Measurements from ENCODE around the gene PLXDC1. TPM values are rescaled to one million over a fixed set of nuclear protein-coding genes. Genes with fewer than 3 reads are reported as not detected.

PLXDC1 gene
- total RNA-seq, 1 experiment from 2014 or later = 2.0 TPM

DNA sequence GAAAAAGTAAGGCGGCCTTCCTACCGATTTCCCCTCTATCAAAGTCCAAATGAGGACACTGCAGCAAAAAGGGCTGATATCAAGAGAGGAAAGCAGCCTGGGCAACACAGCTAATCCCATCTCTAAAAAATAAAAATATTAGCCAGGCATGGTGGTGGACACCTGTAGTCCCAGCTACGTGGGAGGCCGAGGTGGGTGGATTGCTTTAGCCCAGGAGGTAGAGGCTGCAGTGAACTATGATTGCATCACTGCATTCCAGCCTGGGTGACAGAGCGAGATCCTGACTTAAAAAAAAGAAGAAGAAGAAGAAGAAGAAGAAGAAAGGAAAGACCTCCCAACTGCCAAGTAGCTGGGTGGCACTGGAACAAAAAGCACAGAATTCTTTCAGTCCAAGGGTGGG lies 31.6 kb upstream of the PLXDC1 start:
- H3K56ac ChIP-seq (ENCODE audit: insufficient read length, low read depth, low read length) = no peak overlapping the region
- no peak overlapping the region for H2BK5ac ChIP-seq (ENCODE audit: insufficient read length, low read length)
- no peaks in the 10 kb centered on the region for H3K79me2 ChIP-seq (ENCODE audit: insufficient read depth, low read length)
- peaks cover 23 to 63% (median 36%) of the 10 kb centered on the region in 3 experiments; a peak in 6 of 7 replicates for H3K36me3 Mint-ChIP-seq (ENCODE audit: insufficient read depth in 1 of 3, low read depth in 3 of 3)
- no peak overlapping the region for H3K4ac ChIP-seq (ENCODE audit: low read depth, low read length)
- peaks cover 0 to 1% of the 10 kb centered on the region in 2 experiments; a peak in 1 of 4 replicates for H3K4me1 Mint-ChIP-seq
- no peak overlapping the region for H2AFZ ChIP-seq (ENCODE audit: low read length)
- H3K27me3 Mint-ChIP-seq (ENCODE audit: low read depth) = no peaks in the 10 kb centered on the region
- no peak overlapping the region for H3K23ac ChIP-seq (ENCODE audit: insufficient read length, low read depth, low read length)
- no peak overlapping the region for H4K8ac ChIP-seq (replicated peaks; ENCODE audit: insufficient read length, low read depth, low read length)
- TF ChIP-seq CTCF (conservative IDR thresholded peaks at IDR 0.05) = no peak
- DNase-seq = no peak
- no peak overlapping the region for H2BK120ac ChIP-seq (ENCODE audit: low read depth, low read length, poor library complexity, severe bottlenecking)
- no peaks in the 10 kb centered on the region for H3K27me3 ChIP-seq (ENCODE audit: insufficient read depth, low read length)
- H3K23me2 ChIP-seq (ENCODE audit: insufficient read length, low read depth, low read length, poor library complexity, severe bottlenecking) = no peaks in the 10 kb centered on the region
- no peak overlapping the region for H2BK12ac ChIP-seq (ENCODE audit: insufficient read length, low read depth, low read length)
- no peak overlapping the region for H4K5ac ChIP-seq (ENCODE audit: insufficient read length, low read depth, low read length)
- H3K4me1 ChIP-seq (ENCODE audit: insufficient read depth, low read length) = no peaks in the 10 kb centered on the region
- no peak overlapping the region for H3K4me2 ChIP-seq (ENCODE audit: insufficient read depth, insufficient read length, low read length)
- WGBS (ENCODE audit: extremely low coverage, insufficient read length, low lambda C conversion rate) = no CpG with 5 or more reads among the region's 5 CpGs
- H3K14ac ChIP-seq (ENCODE audit: insufficient read depth, low read length) = no peak overlapping the region
- no peaks in the 10 kb centered on the region for H4K20me1 ChIP-seq (ENCODE audit: control insufficient read depth, insufficient read depth, insufficient read length)
- H4K91ac ChIP-seq (ENCODE audit: insufficient read length, low read depth, low read length) = no peak overlapping the region
- H3K79me1 ChIP-seq (ENCODE audit: insufficient read depth, low read depth, low read length, poor library complexity, severe bottlenecking) = no peaks in the 10 kb centered on the region
- H3K4me3 Mint-ChIP-seq = no peak overlapping the region
- H3T11ph ChIP-seq (ENCODE audit: low read length) = no peak overlapping the region
- no peaks in the 10 kb centered on the region for H3K9me3 ChIP-seq (ENCODE audit: control insufficient read depth, low read depth, low read length)
- H3K27ac Mint-ChIP-seq = no peak overlapping the region; a peak in 1 of 7 replicates
- no peak overlapping the region for H2BK15ac ChIP-seq (ENCODE audit: low read depth, low read length)
- H2BK20ac ChIP-seq (ENCODE audit: low read depth, low read length, poor library complexity, severe bottlenecking) = no peak overlapping the region
- no peak overlapping the region for H2AK5ac ChIP-seq (ENCODE audit: insufficient read length, low read length)
- H3K9ac ChIP-seq (ENCODE audit: extremely low read depth, insufficient read length, low read length) = no peak overlapping the region
- H3K27ac ChIP-seq (ENCODE audit: insufficient read length, low read depth, low read length) = no peak overlapping the region
- H3K18ac ChIP-seq (ENCODE audit: insufficient read length, low read depth, low read length) = no peak overlapping the region
- H3K9me3 Mint-ChIP-seq = no peaks in the 10 kb centered on the region
